ENCODE measurements around the gene MLC1.

Gene MLC1

GRCh38 chr22:50085211-50085972 is at the start of gene MLC1:
Gene MLC1 (minus strand): TSS chr22:50085426. CDS start chr22:50084902, 524 bp downstream.
- no peak for DNase-seq (ENCODE audit: low read depth)

- no peak for DNase-seq (ENCODE audit: low read depth)
These were observed 49.3 kb upstream of the MLC1 start for GRCh38 chr22:50134481-50134880.

- no peak for DNase-seq (ENCODE audit: low read depth)
These were observed 46.7 kb upstream of the MLC1 start for GRCh38 chr22:50131894-50132293.

GRCh38 chr22:50129121-50129736 is 44.0 kb upstream of the MLC1 start:
- DNase-seq (ENCODE audit: low read depth): no peak

GRCh38 chr22:50125029-50125428 is 39.8 kb upstream of the MLC1 start:
- DNase-seq (ENCODE audit: low read depth): no peak

GRCh38 chr22:50123119-50123518 is 37.9 kb upstream of the MLC1 start:
- DNase-seq (ENCODE audit: low read depth): no peak

- no peak for DNase-seq (ENCODE audit: low read depth)
These were observed 36.0 kb upstream of the MLC1 start for GRCh38 chr22:50121202-50121740.

- DNase-seq (ENCODE audit: low read depth): no peak
These were observed 34.6 kb upstream of the MLC1 start for GRCh38 chr22:50119768-50120251.

GRCh38 chr22:50119169-50119767 is 34.0 kb upstream of the MLC1 start:
- DNase-seq (ENCODE audit: low read depth): no peak

- DNase-seq (ENCODE audit: low read depth): no peak
These were observed 33.4 kb upstream of the MLC1 start for GRCh38 chr22:50118557-50119168.

GRCh38 chr22:50118129-50118528 is 32.9 kb upstream of the MLC1 start:
- no peak for DNase-seq (ENCODE audit: low read depth)

- no peak for DNase-seq (ENCODE audit: low read depth)
These were observed 32.0 kb upstream of the MLC1 start for GRCh38 chr22:50117168-50117762.

- no peak for DNase-seq (ENCODE audit: low read depth)
These were observed 30.5 kb upstream of the MLC1 start for GRCh38 chr22:50115693-50116092.

- DNase-seq (ENCODE audit: low read depth): no peak
These were observed 29.2 kb upstream of the MLC1 start for GRCh38 chr22:50114221-50115021.

GRCh38 chr22:50112151-50113118 is 27.2 kb upstream of the MLC1 start:
- no peak for DNase-seq (ENCODE audit: low read depth)

GRCh38 chr22:50111056-50111455 is 25.8 kb upstream of the MLC1 start:
- no peak for DNase-seq (ENCODE audit: low read depth)

- DNase-seq (ENCODE audit: low read depth): no peak
These were observed 22.3 kb upstream of the MLC1 start for GRCh38 chr22:50107529-50107928.

GRCh38 chr22:50105208-50106100 is 20.2 kb upstream of the MLC1 start:
- DNase-seq (ENCODE audit: low read depth): no peak

GRCh38 chr22:50104141-50104544 is 18.9 kb upstream of the MLC1 start:
- no peak for DNase-seq (ENCODE audit: low read depth)

All from T-helper 22 cell (primary cell).